Parietal lobe (tissue), 1 donor: ENCODE results near the gene RMND5A. TPM values are rescaled to one million over a fixed set of nuclear protein-coding genes. Genes with fewer than 3 reads are reported as not detected.

ENCODE experiments used
- total RNA-seq: library from RNA; depleted of rRNA; stranded (reverse); fragments of >200 nt; gene quantifications from one replicate; pipeline ENCODE4 v1.2.3, GENCODE V29; 2014

Gene RMND5A
- total RNA-seq: 49.1 TPM

GRCh38 chr2:86719637-86720539, at the start of gene RMND5A:
RMND5A (plus strand) TSS chr2:86720291; CDS start chr2:86720668, 377 bp downstream.

GRCh38 chr2:86790676-86791572, 70.8 kb downstream of the RMND5A start, which contains the start of gene CD8A:
CD8A (minus strand) TSS chr2:86790913; CDS start chr2:86790825, 88 bp downstream.

Other genes with a start within 250 kb of the RMND5A start
- gene CHMP3, start 156.8 kb upstream of the RMND5A start, total RNA-seq: 41.9 TPM
- gene RNF103, start 96.4 kb upstream of the RMND5A start, total RNA-seq: 62.0 TPM
- 1.3 TPM for gene CD8A, start 70.6 kb downstream of the RMND5A start, total RNA-seq
- not detected for gene CD8B, start 141.6 kb downstream of the RMND5A start, total RNA-seq
- 2.5 TPM for gene RGPD1, start 221.8 kb downstream of the RMND5A start, total RNA-seq